ENCODE results near the gene GARS1.

DNA sequence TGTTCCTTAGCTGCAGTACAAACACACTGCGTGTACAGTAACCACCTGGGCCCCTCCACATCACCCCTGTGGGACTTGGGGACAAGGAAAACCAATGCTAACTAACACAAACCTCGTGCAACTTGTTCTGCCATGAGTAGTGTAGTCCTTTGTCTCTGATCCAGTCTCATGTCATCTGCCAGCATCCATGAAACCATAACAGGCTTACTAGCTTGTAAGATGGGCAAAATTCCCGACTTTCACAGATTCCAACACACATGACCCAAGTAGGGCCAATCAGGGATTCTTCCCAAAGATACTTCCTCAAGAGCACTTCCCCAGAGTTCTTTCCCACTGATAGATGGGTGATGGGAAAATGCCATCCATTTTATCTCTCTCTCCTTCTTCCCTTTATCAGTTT lies 41.1 kb upstream of the GARS1 start:
- TF ChIP-seq, protein P1, sequence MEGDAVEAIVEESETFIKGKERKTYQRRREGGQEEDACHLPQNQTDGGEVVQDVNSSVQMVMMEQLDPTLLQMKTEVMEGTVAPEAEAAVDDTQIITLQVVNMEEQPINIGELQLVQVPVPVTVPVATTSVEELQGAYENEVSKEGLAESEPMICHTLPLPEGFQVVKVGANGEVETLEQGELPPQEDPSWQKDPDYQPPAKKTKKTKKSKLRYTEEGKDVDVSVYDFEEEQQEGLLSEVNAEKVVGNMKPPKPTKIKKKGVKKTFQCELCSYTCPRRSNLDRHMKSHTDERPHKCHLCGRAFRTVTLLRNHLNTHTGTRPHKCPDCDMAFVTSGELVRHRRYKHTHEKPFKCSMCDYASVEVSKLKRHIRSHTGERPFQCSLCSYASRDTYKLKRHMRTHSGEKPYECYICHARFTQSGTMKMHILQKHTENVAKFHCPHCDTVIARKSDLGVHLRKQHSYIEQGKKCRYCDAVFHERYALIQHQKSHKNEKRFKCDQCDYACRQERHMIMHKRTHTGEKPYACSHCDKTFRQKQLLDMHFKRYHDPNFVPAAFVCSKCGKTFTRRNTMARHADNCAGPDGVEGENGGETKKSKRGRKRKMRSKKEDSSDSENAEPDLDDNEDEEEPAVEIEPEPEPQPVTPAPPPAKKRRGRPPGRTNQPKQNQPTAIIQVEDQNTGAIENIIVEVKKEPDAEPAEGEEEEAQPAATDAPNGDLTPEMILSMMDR (IDR thresholded peaks at IDR 0.05), result no peak
- TF ChIP-seq POLR2A (IDR thresholded peaks at IDR 0.05), result no peak
